ENCODE results near the gene CYTH1.

The CYTH1 gene

GRCh38 chr17:78645421-78646295 lies 136.4 kb downstream of the CYTH1 start:
- DNase-seq (ENCODE audit: low read depth): no peak

- DNase-seq (ENCODE audit: low read depth): no peak
These were observed 137.1 kb downstream of the CYTH1 start for GRCh38 chr17:78644931-78645351.

GRCh38 chr17:78644224-78644623 lies 137.8 kb downstream of the CYTH1 start:
- DNase-seq (ENCODE audit: low read depth): no peak

- DNase-seq (ENCODE audit: low read depth): no peak
These were observed 138.7 kb downstream of the CYTH1 start for GRCh38 chr17:78643326-78643725.

- no peak for DNase-seq (ENCODE audit: low read depth)
These were observed 139.4 kb downstream of the CYTH1 start for GRCh38 chr17:78642707-78643106.

- DNase-seq (ENCODE audit: low read depth): no peak
These were observed 140.4 kb downstream of the CYTH1 start for GRCh38 chr17:78641666-78642065.

- DNase-seq (ENCODE audit: low read depth): no peak
These were observed 140.8 kb downstream of the CYTH1 start for GRCh38 chr17:78641243-78641642.

- no peak for DNase-seq (ENCODE audit: low read depth)
These were observed 141.4 kb downstream of the CYTH1 start for GRCh38 chr17:78640700-78641099.

- DNase-seq (ENCODE audit: low read depth): no peak
These were observed 144.2 kb downstream of the CYTH1 start for GRCh38 chr17:78637643-78638420.

GRCh38 chr17:78637146-78637545 lies 144.9 kb downstream of the CYTH1 start:
- no peak for DNase-seq (ENCODE audit: low read depth)

GRCh38 chr17:78634154-78634553 lies 147.9 kb downstream of the CYTH1 start:
- no peak for DNase-seq (ENCODE audit: low read depth)

- no peak for DNase-seq (ENCODE audit: low read depth)
These were observed 152.6 kb downstream of the CYTH1 start for GRCh38 chr17:78629436-78629995.

- no peak for DNase-seq (ENCODE audit: low read depth)
These were observed 153.3 kb downstream of the CYTH1 start for GRCh38 chr17:78628547-78629435.

- DNase-seq (ENCODE audit: low read depth): no peak
These were observed 157.5 kb downstream of the CYTH1 start for GRCh38 chr17:78624324-78625151.

All from fibroblast of gingiva (primary cell).